ENCODE data around the gene PROM1. TPM values are rescaled to one million over a fixed set of nuclear protein-coding genes. Genes with fewer than 3 reads are reported as not detected.

Gene PROM1
- total and polyA plus RNA-seq, 2 of the 4 experiments (the other 2 are of a cell fraction): not detected

DNA sequence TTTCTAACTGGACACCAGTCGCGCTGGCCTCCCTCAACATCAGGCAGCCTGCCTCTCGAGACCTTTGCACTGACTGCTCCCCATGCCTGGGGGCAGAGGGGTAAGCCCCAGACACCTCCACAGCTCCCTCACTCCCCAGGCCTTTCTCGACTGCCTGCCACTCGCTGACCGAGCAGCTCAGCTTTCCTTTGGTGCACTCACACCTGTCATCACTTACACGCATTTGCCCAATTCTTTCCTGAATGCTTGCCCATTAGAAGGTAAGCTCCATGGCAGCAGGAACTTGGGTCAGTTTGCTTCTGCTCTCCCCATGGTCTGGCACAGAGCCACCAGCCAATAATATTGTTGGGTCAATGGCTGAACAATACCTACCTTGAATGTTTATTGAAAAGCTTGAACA, 32.2 kb upstream of the PROM1 start:
- Histone ChIP-seq H3K36me3 (ENCODE audit: control insufficient read depth, insufficient read depth, low read length) (no peaks in the 10 kb centered on the region), H2BK15ac (ENCODE audit: low read depth, low read length) (no peak overlapping the region), H2AFZ (replicated peaks; ENCODE audit: low read length, poor library complexity) (no peak overlapping the region), H4K5ac (ENCODE audit: low read depth, low read length) (no peak overlapping the region), H3K56ac (ENCODE audit: extremely low read depth, insufficient read depth, low read length) (no peak overlapping the region), H3K4me1 (ENCODE audit: control insufficient read depth, insufficient read depth, low read length) (no peaks in the 10 kb centered on the region), H2BK20ac (ENCODE audit: low read depth, low read length) (no peak overlapping the region), H2BK5ac (ENCODE audit: low read depth, low read length, poor library complexity, severe bottlenecking) (no peak overlapping the region), H3K18ac (ENCODE audit: low read depth, low read length) (no peak overlapping the region), H4K91ac (ENCODE audit: insufficient read depth, low read depth, low read length) (no peak overlapping the region), H3K9ac (ENCODE audit: low read depth, low read length) (no peak overlapping the region), H3K9me1 (ENCODE audit: insufficient read depth, low read length) (peaks cover 4% of the 10 kb centered on the region; the same call in 1 of the 2 replicates), H3K27me3 (ENCODE audit: control insufficient read depth, insufficient read depth, low read length) (peaks cover 10% of the 10 kb centered on the region), H2BK120ac (ENCODE audit: low read depth, low read length) (no peak overlapping the region), H4K20me1 (ENCODE audit: insufficient read depth, low read length) (no peaks in the 10 kb centered on the region), H3K4me3 (ENCODE audit: insufficient read depth, low read depth, low read length) (no peak overlapping the region), H3K4ac (ENCODE audit: low read depth, low read length) (no peak overlapping the region), H3K4me2 (ENCODE audit: low read depth, low read length) (no peak overlapping the region), H2AK5ac (ENCODE audit: low read depth, low read length) (no peak overlapping the region), H3K9me3 (ENCODE audit: control insufficient read depth, insufficient read depth, low read length) (no peaks in the 10 kb centered on the region), H3K23ac (ENCODE audit: low read depth, low read length) (no peak overlapping the region), H4K8ac (ENCODE audit: low read depth in 2 of 2, low read length in 2 of 2) (no peak overlapping the region), H2AK9ac (replicated peaks; ENCODE audit: low read depth, low read length, poor library complexity) (no peak overlapping the region), H3K79me1 (ENCODE audit: low read depth in 1 of 2, low read length in 2 of 2) (no peaks in the 10 kb centered on the region), H3K27ac (ENCODE audit: insufficient read depth, low read length) (no peak overlapping the region), H3K14ac (replicated peaks; ENCODE audit: low read depth, low read length) (no peak overlapping the region)
- no TSS peak for BruUV-seq (replicated peaks)
- ChIA-PET CTCF (interaction anchor here (1.0 kb wide), 1 partner anchor 13 kb away, joined by 4 read pairs; no protein-coding TSS in a partner anchor), POLR2A (ENCODE audit: unreplicated experiment) (no interaction called here)
- dilution Hi-C loops (cut with HindIII; ENCODE audit: low sequenced_read_pairs, unreplicated experiment): no loop called here
- TF ChIP-seq, protein P1, sequence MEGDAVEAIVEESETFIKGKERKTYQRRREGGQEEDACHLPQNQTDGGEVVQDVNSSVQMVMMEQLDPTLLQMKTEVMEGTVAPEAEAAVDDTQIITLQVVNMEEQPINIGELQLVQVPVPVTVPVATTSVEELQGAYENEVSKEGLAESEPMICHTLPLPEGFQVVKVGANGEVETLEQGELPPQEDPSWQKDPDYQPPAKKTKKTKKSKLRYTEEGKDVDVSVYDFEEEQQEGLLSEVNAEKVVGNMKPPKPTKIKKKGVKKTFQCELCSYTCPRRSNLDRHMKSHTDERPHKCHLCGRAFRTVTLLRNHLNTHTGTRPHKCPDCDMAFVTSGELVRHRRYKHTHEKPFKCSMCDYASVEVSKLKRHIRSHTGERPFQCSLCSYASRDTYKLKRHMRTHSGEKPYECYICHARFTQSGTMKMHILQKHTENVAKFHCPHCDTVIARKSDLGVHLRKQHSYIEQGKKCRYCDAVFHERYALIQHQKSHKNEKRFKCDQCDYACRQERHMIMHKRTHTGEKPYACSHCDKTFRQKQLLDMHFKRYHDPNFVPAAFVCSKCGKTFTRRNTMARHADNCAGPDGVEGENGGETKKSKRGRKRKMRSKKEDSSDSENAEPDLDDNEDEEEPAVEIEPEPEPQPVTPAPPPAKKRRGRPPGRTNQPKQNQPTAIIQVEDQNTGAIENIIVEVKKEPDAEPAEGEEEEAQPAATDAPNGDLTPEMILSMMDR (conservative IDR thresholded peaks at IDR 0.05; ENCODE audit: low read depth, low read length): no peak
- TF ChIP-seq RFX5 (IDR thresholded peaks at IDR 0.05; ENCODE audit: low read depth, low read length) (no peak), CEBPB (IDR thresholded peaks at IDR 0.05; ENCODE audit: low read depth, low read length) (no peak), BHLHE40 (IDR thresholded peaks at IDR 0.05; ENCODE audit: low read depth, low read length) (no peak), MAZ (IDR thresholded peaks at IDR 0.05; ENCODE audit: borderline replicate concordance, low read depth, low read length) (no peak), MAFK (IDR thresholded peaks at IDR 0.05; ENCODE audit: low read depth, low read length) (no peak), CHD1 (IDR thresholded peaks at IDR 0.05; ENCODE audit: low read depth, low read length) (no peak), FOS (IDR thresholded peaks at IDR 0.05; ENCODE audit: low read depth, low read length) (no peak), SMC3 (IDR thresholded peaks at IDR 0.05; ENCODE audit: low read depth, low read length) (no peak)
- TF ChIP-seq, protein P2, sequence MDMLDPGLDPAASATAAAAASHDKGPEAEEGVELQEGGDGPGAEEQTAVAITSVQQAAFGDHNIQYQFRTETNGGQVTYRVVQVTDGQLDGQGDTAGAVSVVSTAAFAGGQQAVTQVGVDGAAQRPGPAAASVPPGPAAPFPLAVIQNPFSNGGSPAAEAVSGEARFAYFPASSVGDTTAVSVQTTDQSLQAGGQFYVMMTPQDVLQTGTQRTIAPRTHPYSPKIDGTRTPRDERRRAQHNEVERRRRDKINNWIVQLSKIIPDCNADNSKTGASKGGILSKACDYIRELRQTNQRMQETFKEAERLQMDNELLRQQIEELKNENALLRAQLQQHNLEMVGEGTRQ (IDR thresholded peaks at IDR 0.05; ENCODE audit: low read depth, low read length): no peak
- TF ChIP-seq, protein P3, sequence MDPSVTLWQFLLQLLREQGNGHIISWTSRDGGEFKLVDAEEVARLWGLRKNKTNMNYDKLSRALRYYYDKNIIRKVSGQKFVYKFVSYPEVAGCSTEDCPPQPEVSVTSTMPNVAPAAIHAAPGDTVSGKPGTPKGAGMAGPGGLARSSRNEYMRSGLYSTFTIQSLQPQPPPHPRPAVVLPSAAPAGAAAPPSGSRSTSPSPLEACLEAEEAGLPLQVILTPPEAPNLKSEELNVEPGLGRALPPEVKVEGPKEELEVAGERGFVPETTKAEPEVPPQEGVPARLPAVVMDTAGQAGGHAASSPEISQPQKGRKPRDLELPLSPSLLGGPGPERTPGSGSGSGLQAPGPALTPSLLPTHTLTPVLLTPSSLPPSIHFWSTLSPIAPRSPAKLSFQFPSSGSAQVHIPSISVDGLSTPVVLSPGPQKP (IDR thresholded peaks at IDR 0.05; ENCODE audit: borderline replicate concordance, low read depth, low read length): no peak
- in situ Hi-C loops (cut with MboI; ENCODE audit: low sequenced_read_pairs): no loop called here
- ATAC-seq (ENCODE audit: low read depth) (no peak), DNase-seq (no peak)
- 80% methylated on average over 5 of the region's 7 CpGs; no CpG with 5 or more reads in 1 of the 2 experiments for WGBS, 2 experiments (ENCODE audit: extremely low coverage in 2 of 2, insufficient read length in 1 of 2)
- intact Hi-C loops (cut with micrococcal nuclease): no loop called here
